A549 treated with CORT108297 at 1 μM for 4 hours (cell line): ENCODE results near the gene CCDC102B. TPM values are rescaled to one million over a fixed set of nuclear protein-coding genes. Genes with fewer than 3 reads are reported as not detected.

Source experiments
- total RNA-seq: library from RNA; stranded (reverse); fragments of 200-300 nt; extraction: Qiagen RNA extraction; gene quantifications from 5 replicates; pipeline ENCODE4 v1.2.3, GENCODE V29; 2022

CCDC102B gene
- total RNA-seq = 0.19 to 0.58 TPM (median 0.37 TPM) in 5 replicates

GRCh38 chr18:68797871-68798270 lies at the start of gene CCDC102B:
Gene CCDC102B (plus strand): TSS chr18:68798080. CDS start chr18:68836764, 38,684 bp downstream.

Other genes with a start within 250 kb of the CCDC102B start
- 16.9 to 24.3 TPM (median 21.4 TPM) in 5 replicates for gene TMX3, start 83.0 kb upstream of the CCDC102B start, total RNA-seq